GM21390 (cell line): ENCODE data around the gene LRRN2.

Experiments used
- ATAC-seq: cut with Tn5 transposase; IDR thresholded peaks from one replicate; pipeline ENCODE4 v1.9.1; 2021; ENCODE audit not compliant: unreplicated experiment

Gene LRRN2

DNA sequence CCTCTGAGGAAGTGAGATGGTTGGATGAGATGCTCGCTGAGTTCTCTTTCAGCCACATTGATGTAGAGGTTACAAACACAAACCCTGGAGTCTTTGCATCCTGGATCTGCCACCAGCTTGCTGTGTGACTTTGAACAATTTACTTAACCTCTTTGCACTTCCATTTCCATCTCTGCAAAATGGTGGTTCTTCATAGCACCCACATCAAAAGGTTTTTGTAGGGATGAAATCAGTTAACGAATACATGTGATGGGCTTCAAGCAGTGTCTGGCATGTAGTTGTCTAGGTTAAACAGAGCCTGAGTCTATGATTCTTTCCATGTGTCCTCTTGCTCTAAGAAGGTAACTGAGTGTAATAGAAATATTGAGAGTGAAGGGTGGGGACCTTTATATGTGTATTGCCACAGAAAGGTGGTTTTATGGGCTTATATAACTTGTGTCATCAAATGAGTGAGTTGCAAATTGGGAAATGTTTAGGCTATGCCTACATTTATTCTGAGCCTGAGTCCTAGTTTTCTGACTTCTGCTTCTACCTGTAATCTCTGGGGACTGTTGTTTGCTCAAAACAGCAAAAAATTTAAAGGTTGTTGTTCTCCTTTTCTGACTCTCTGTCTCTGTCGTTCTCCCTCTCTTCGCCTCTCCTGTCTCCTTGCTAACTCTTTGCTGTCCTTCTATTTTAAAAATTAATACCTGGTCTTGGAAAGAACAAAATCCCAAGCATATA lies 27.3 kb upstream of the LRRN2 start:
- no peak for ATAC-seq

GRCh38 chr1:204711947-204712701 lies 26.6 kb upstream of the LRRN2 start:
- ATAC-seq = no peak

DNA sequence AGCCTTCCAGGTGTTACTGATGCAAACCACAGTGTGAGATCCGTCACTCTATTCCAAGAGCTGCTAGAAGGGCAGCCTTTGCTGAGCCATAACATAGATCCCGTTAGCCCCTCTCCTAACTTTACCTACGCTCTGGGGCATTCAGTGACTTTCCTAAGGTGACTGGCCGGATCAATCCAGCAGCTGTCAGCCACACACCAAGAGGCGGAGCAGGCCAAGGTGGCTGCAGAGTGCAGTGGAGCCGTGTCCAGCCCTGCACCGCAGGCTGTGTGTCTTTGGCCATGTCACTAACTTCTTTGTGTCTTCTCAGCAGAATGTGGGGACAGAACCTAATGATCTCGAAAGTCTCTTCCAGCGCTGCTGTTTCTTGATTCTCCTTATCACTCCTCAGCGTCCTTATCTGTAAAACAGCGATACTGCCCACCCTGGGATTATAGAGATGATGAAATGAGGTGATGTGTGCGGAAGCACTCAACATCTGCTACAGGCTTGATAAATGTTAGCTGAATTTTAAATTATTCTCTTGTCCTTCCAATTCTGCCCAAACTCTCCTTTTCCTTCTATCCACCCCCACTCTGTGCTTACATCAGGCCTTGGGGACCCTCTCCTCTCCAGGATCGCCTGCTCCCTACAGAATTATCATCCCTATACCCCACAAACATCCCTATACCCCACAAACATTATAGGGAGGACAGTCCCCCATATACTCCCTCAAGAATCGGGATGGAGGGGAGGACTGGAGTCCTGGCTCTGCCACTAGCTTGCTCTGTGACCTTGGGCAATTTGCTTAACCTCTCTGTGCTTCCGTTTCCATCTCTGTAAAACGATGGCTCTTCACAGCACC lies 25.8 kb upstream of the LRRN2 start:
- ATAC-seq = no peak

DNA sequence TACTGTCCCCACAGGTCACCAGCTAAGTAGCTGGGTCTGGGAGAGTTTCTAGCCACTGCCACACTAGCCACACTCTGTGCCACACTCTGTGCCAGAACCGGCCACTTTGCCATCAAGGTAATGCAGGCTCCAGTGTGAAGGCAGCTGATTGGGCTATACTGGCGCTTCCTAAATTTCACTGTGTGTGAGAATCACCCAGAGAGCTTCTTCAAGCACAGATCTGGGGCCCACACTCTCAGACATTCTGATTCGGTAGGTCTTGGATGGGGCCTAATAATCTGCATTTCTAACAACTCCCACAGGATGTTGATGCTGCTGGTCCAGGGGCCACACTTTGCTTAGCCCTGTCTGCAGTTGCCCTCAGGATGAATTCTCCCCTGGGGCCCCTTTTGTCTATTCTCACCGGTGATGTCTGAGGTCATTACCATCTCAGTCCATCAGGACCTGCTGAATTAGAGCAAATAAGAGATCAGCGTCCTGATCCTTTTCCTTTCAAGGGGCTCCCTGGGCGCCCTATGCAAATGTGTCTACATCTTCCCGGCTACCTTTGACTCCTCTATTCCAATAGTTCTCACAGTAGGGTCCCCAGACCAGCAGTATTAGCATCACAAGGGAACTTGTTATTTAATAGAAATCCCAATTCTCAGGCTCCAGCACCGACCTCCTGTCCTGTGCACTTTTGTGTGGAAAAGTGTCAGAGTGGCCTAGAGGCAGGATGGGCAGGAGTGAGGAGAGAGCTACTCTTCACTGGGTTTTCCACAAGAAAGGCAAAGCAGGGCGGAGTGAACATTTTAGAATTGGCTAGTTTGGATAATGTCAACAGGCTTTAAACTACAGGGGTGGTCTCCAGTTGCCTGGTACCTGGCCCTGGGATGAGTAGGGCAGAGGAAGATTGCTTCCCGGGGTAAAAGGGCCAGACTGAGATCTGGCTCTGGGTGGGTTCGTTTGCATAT lies 24.7 kb upstream of the LRRN2 start:
- no peak for ATAC-seq

DNA sequence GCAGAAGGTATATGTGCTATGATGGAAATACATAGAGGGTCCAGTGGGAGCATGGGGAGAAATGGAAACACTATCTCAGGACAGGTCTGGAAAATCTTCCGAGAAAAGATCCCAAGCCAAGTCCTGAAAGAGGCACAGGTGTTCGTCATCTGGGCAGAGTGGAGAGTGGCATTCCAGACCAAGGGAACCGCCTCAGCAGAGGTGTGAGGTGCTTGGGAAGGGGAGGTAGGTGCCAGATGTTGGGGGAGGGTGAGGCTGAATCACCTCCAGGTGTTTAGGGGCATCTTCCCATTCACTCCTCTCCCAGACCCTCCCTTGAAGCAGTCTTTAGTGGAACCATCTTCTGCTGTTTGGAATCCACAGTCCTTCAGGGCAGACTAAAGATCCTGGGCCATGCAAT lies 23.5 kb upstream of the LRRN2 start:
- no peak for ATAC-seq

- ATAC-seq = no peak
Observed at GRCh38 chr1:204706838-204707509, 21.4 kb upstream of the LRRN2 start.

- no peak for ATAC-seq
Observed at GRCh38 chr1:204705888-204706837, 20.6 kb upstream of the LRRN2 start.

DNA sequence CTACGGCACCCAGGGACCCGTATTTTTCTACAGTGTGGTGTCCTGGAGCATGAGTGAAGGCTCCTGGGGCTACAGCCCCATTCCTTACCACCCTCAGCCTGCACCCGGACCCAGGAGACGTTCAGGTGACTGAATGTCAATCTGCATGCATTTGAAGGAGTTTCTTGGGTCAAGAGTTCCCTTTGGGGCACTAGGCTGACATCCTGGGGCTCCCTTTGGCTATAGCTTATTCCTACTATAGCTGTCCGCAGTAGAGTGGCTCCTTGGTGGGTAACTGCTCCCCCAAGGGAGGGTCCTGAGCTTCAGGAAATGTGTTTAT lies 19.9 kb upstream of the LRRN2 start:
- ATAC-seq = no peak

DNA sequence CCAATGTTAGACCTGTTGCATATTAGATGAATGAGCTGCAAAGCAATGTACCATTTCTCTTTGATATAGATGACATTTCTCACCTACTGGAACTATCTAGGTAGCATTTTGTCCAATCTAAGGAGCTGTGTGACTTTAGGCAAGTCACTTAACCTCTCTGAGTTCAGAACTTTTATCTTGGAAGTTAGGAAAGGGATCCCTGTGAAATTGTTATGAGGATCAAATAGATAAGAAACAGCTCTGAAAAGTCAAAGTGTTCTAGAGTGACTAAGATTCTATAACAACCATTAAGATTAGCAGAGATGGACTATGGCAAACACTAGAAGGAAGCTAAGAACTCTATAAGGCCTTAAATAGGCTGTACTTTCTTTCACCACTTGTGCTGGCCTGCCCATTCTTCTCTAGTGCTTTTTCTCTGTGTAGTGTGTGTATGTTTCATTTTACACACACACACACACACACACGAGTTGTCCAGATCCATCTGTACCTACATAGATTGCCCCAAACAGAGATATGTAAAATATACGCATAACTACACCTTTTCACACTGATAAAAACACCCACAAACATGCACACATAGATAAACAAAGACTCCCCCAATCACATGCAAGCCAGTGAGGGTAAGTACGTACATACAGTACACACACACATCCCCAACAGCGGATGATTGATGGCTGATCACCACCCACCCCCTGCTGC lies 19.4 kb upstream of the LRRN2 start:
- ATAC-seq = no peak

- no peak for ATAC-seq
Observed at GRCh38 chr1:204703826-204704612, 18.5 kb upstream of the LRRN2 start.

- no peak for ATAC-seq
Observed at GRCh38 chr1:204703268-204703664, 17.7 kb upstream of the LRRN2 start.

- no peak for ATAC-seq
Observed at GRCh38 chr1:204702552-204703267, 17.2 kb upstream of the LRRN2 start.

DNA sequence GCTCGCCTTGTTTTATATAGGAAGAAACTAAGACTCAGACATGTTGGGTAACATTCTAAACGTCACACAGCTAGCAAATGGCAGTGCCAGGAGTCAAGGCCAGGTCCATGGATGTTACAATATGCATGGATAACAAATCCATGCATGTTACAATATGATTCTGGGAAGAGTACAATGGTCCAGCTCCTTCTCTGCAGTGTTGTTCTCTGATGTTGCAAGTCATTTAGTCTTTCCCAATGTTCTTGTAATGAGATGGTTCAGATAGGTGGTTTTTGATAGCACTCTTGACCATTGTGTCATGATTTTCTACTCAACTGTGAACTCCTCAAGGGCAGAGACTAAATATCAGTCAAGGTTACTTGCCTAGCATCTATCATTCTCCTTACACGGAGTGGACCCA lies 15.7 kb upstream of the LRRN2 start:
- no peak for ATAC-seq

DNA sequence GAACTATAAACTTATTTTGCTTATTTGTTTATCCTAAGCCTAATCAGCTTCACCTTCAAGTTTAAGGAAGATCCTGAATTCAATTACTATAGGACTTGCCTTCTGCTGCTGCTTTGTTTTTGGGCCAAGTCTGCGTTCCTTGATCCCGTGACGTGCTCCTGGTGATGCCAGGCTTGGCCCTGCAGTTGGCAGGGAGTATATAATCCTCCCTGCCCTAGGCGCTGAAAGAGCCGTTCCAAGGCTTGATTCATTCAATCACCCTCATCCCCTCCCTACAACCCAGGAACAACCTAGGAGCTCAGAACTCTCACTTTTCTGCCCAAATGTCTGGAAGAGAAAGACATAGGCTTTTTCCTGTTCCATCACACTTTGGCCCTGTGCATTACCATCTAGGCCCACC lies 12.4 kb upstream of the LRRN2 start:
- no peak for ATAC-seq

DNA sequence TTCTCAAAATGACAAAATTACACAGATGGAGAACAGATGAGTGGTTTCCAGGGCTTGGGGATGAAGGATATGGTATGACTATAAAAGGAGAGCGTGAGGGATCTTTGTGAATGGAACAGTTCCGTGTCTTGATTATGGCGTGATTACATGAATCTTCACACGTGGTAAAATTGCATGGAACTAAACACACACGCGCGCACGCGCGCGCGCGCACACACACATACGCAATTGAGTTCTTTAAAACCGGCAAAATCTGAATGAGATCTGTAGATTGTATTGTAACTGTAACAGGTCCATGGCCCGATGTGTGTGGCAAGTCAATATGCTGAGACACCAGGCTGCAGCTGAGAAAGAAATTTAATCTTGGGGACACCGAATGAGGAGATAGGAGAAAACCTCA lies 11.1 kb upstream of the LRRN2 start:
- ATAC-seq = no peak

- ATAC-seq = no peak
Observed at GRCh38 chr1:204695692-204696091, 10.2 kb upstream of the LRRN2 start.

- no peak for ATAC-seq
Observed at GRCh38 chr1:204694145-204694544, 8.6 kb upstream of the LRRN2 start.
